AG08396 (cell line): Measurements from ENCODE around the gene HIVEP2.

Source experiments
- DNase-seq: peaks from one replicate; pipeline ENCODE4 v3.0.0; 2012; ENCODE audit warnings: low spot score, mixed read lengths

HIVEP2 gene

DNA sequence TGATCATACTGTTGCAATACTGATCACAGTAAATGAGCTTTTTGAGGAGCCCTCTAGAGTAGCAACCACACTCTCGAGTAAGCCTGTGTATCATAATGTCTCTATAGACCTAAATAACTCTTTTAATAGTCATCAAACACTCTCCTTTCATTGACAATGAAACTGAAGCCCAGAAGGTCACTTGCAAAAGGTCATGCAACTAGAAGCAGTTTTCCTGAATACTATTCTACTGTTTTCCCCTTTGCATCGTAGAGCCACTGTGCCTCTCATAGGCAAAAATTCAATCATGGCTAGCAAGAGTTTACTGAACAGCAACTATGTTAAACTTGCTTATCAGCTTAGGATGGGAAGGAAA is 105.3 kb downstream of the HIVEP2 start:
- no peak for DNase-seq

DNA sequence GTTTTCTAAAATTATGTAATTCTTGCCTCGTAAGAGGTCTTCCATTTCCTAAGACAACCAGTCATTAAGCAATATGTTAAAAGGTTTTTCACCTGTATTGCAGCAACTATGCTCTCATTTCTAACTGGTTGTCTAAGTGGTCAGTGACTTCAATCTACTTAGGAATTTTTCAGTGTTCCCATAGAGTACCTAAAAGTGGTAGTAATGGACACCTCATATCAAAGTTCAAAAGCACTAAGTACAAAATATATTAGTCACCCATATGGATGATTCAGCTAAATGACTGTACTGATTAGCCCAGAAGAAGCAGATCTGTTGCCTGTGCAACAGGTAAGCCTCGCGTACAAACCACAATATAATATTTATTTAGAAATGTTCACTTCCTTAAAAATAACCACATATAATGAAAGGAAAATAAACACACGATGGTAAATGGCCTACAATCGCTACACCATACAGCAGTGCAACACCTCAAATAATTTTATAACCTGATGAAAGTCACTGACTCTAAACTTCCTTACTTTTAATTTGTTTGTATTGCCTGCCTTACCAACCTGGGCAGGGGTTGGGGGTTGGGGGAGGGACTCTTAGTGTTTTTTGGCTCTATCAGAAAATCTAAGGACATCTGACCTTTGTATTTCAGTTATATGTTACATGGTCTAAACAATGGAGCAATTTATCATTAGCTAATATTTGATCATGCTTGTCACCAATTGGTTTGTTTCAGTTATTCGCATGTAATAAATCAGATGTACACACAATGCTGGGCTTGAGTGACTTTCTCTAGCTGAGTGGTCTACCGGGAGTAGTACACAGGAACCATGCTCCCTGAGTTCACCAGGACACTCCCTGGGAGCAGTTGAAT is 105.9 kb downstream of the HIVEP2 start:
- DNase-seq = no peak

DNA sequence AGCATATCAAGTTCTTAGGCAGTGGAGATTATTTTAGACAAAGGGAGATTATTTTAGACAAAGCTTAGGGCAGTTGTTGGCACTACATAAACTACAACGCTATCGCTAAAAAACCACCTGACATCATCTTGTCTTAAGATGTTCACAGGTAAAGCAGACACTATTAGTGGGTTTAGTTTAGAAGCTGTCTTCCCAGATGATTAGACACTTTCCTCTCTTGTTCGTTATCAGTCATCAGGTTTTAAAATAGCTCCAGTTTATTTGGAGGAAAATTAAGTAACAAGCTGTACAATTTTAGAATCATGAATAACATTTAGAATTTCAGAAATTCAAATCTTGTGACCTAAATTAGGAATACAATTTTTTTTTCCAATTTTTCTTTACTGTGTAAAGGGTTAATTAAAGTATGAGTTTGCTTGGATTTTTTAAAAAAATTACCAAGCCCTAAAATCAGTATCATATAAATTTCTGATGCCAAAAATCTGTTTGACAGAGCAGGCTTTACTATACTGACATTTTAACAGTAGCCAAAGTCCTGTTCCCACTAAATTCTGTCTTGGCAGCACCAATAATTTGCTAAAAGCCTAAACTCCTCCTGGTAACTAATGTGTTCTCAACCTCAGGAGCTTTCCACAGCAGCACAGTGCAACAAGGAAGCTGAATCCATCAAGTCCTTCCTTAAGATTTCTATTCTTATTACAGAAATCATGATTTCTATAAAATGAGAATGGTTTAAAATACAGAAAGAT is 109.0 kb downstream of the HIVEP2 start:
- DNase-seq = no peak

DNA sequence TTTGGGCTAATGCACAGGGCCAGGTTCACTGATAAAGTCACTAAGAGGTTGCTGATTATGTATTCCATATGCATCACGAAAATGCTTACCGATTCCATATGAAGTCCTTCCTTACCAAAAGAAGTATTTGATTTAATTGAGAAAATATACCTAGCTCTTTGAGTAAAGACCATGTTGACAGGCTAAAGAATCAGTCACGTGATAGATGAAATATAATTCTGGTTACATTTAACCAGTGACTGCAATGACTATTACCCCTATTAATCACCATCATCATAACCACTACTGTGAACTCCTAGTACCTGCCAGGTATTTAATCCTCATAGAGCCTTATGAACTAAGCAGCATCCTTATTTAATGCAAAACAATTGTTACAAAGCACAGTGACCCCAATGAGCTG is 110.1 kb downstream of the HIVEP2 start:
- DNase-seq = no peak

DNA sequence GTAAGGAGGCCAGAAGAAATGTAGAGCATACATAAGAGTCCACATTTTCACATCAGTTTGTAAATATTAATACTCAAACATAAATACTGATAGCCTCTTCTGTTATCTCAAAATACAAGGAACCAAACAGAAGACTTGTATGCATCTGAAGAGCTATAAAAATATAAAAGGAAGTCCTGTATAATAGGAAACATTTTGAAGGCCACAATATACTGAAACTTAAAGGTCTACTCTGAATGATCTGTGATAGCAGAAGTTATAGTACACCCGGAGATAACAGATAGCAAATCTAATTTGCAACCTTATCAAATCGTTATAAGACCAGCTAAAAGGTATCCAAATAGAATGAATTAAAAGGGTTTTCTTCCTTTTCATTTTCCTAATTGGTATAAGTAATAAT is 111.2 kb downstream of the HIVEP2 start:
- no peak for DNase-seq

DNA sequence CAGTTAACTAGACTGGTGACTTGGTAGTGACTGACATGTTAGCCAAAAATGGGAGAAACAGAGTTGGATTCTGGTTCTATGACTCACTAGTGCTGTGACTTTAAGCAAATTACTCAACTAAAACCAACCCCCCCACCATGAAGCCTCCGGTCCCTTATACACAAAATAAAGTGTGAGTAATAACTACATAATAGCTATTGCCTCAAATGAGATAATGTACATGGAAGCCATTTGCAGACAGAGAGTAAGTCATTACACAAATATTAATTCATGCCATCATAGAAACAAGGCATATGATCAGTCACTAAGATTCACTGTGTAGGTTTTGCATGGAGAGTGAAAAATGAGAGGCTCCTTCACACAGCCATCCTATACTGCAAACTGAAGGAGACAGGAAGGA is 111.9 kb downstream of the HIVEP2 start:
- DNase-seq = peak; percentile 48

DNA sequence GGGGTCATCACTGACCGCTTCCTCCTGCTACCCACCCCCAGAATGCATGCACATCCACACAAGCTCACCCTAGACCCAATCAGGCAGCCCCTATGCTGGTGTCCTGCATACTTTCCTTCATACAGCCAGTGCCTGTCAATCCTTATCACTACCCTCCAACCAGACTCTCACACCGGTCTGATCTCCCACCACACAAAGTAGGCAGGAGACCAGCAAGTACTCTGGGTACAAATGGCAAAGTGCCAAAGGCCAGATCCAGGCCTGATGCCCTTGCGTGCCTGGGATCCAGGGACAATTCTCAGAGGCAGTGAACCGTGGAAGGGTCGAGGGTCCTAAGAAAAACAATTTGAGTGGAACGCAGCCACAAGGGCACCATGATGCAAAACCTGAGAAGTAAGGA is 114.2 kb downstream of the HIVEP2 start:
- DNase-seq = no peak

DNA sequence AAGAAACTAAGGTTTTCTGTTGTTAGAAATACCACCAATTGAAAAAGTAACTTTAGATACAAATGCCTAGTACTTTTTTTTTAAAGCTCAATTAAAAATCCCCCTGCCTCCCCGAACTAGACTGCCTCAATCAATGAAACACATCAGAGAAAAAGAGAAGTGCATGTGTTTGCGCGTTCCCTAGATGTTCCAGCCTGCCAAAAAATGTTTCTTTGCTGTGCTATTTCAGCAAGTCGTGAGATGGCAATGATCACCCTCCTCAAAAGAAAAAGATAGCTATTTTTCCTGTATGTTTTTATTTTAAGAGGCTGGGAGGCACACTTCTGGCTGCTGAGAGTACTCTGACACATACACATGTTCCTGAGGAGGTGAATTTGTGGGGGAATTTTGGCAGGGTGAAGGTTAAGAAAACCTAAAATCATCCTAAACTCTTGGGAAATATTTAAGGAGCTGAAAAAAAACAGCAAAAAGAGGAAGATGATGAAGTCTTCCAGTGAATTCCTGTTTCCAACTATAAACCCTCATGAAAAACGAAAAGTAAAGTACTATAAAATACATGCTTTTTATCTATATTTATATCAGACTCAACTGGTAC is 114.8 kb downstream of the HIVEP2 start:
- no peak for DNase-seq

DNA sequence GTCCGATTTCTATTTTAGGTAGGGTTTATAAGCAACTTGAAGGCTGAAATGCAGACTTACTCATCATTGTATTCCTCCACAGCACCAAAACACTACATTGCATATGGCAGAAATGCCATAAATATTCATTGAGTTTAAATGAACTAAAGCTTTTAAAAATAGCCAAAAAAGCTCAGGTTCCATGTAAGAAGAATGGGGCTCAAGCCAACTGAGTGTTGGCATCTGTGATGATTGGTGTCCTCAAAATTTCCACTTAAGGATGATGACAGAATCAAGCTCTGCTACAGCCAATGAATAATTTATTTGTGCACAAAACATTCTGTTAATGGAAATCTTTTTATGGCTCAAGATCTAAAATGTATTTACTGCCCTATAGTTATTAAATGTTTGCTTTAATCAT is 115.4 kb downstream of the HIVEP2 start:
- DNase-seq = no peak

DNA sequence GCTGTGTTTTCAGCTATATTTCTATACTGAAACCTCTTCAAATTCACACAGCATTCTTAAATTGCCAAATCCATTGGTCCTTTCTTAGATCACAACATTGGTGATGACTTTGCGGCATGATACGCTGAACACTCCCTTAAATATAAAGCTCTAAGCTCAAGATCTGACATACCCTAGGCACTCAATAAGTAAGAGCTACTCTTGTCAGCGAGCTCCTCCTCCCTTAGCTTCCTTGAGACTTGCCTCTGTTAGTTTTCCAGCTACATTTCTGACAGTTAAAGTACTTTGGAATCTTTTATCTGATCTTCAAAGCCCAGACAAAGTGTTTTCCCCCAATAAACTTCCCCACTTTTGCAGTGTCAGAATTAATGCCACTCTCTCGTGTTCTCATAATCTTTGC is 117.0 kb downstream of the HIVEP2 start:
- no peak for DNase-seq

DNA sequence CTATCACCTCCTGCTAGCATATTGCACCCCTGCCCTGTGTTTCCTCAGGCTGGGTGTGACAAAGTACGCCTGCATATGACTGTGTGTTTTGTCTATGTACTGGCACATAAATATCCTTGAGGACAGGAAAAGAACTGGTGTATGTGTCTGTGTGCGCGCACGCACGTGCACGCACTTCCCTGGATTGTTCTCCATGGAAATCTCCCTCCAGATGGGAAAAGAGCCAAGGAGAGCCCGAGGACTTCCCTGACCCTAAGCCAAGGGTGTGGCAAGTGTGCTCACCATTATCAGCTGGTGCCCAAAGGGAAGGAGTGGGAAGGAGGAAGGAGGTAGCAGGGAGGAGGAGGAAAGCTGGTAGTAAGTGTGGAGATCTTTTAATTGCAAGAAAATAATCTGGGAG is 117.6 kb downstream of the HIVEP2 start:
- no peak for DNase-seq

DNA sequence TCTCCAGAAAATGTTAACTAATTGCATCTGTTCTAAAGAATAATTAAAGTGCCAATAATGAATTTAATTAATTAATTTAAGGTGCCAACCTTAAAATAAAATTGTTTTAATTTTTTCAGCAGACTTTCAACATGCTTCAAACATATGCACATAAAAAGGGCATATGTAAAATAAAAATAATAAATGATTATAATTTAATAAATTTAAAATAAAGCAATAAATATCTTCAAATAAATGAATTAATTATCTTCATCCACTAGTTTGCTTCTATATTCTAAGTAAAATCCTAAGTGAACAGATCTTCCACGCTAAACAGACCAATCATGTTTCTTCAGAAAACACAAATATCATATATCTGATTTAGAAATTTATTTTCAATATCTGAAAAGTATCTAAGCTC is 119.2 kb downstream of the HIVEP2 start:
- DNase-seq = no peak

DNA sequence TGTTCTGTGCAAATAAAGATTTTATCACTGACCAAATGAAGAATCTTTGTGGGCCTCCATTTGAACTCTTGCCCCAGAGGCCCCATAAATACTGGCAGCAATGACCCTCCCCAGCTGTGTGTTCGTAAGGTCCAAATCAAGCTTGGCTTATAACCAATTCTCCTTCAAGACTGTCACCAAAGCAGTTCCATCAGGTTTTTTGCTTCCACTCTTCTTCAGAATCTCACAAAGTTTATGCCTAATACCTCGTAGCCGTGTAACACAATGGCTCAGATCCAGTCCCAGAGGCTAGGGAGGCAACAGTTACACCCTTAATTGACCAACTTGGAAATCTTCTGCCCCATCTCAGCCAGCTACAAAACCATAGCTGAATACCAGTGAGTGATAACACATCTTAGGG is 120.5 kb downstream of the HIVEP2 start:
- DNase-seq = no peak

DNA sequence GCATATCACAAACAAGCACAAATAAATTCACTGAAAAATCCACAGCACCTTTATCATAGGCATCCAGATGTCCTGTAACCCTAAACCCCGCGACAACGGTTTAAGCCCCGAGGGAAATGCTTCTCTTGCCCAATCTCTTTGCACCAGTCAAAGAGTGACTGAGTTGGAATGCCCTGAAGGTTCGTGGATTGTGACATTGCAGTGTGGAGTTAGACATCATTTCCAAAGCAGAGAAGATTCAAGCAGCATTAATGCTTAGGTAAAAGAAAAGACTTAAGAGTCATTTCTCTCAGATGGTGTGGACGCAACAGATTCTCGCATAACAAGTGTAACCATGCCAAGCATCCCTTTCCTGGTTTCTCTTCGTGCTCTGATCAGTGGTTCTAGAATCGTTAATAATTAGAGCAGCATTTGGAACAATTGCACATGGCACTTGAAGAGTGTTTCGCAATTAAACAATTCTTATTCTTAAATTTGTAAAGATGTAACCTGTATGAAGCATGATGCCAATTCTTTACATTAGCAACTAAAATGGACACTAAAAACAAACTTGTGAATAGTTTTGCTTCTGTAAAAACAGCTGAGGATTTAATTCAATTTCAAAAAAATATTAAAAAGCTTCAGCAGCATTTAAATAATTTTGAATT is 121.6 kb downstream of the HIVEP2 start:
- no peak for DNase-seq

DNA sequence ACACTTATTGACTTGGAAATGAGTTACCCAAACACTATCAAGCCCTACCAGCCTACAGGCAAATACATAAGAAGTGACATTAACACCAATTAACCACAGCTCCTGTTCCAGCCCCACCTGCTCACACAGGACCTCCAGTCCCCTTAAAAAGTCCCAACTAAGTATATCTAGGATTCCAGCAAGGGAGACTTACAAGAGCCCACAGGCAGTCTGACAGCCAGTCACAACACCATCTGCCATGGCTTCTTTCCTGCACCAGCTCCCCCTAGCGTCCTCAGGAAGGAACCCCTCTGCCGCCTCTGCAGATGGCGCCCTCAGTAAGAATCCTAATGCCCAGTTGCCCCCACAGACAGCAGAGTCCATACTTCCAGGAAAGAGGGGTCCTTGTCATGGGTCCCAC is 122.1 kb downstream of the HIVEP2 start:
- DNase-seq = no peak

DNA sequence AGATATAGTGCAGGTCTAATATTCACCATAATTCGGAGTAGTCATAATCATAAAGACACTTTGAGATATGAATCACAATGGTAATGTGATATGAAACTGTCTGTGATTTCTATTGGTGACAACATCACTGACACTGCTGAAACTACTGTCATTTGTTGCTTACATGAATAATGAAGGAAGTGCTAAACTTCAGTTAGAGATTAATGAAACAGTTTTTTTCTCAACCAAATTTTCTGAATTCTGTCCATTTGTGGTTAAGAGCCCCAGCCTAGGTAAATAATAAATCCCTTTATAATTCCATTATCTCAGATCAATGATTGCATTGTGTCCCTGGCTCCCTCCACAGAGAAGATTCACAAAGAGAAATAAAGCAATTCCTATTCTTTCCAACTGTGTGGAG is 122.6 kb downstream of the HIVEP2 start:
- DNase-seq = no peak

DNA sequence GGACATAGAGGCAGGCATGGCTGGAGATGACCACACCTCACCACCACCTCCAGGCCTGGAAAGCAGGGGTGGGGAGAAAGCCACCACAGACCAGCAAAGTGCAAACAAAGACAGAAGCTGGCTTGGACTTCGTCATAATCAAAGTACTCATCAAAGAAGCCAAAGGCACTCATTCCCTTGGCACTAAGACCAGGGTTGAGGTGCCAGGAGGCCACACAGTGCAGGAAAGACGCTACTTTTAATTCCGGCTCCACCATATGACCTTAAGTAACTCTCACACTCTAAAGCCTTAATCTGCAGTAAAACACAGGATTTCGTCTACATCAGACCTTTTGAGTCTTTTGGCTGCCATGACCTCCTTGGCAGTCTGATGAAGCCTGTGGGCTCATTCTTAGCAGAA is 123.1 kb downstream of the HIVEP2 start:
- DNase-seq = no peak

DNA sequence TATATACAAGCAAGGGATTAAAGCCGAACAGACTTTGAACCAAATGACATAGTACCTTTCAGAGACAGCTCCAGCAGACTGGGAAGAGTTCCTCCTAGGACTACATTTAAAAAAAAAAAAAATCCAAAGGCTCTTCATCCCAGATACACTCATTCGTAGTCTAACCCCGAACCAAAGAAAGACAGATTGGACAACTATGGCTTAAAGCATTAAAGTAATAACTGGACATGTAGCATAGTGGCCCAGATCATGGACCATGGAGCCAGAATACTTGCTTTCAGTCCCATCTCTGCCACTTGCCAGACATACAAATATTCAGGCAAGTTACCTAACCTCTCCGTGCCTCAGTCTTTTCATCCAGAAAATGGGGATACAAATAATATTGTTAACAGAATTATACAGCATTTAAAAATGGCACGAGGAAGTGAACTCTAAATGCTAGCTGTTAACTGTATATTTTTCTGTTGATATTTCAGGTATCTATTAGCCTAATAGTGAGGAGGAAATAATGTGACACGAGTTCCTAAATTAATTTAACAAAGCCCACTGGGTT is 123.7 kb downstream of the HIVEP2 start:
- no peak for DNase-seq

DNA sequence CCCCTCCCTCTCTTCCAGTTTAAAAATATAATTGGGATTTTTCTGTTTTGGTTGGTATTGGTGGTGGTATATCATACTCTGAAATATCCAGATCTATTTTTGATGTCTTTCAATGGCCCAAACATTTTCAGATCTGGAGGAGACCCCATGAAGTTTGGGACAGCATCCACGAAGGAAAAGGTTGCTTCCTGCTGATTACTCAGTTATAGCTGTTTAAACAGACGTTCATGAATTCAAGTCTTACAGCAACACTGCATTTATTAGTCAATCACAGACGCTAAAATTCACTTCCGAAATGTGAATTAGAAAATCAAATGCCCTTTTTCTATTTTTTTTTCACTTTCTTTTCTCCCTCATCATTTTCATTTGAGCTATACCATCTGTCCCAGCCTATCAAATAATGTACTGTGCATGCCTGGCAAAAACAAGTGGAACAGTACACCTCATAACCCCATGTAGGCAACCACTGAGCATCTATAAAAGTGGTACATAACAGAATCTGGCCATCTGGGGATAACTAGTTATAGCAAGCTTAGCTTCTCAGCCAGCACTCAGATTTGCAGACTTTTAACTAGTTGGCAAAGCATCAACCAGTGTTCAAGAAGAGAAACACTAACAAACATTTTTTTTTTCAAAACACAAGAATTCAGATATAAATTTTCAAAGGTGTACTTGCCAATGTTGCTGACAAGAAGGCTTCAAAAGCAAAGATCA is 124.5 kb downstream of the HIVEP2 start:
- DNase-seq = no peak

DNA sequence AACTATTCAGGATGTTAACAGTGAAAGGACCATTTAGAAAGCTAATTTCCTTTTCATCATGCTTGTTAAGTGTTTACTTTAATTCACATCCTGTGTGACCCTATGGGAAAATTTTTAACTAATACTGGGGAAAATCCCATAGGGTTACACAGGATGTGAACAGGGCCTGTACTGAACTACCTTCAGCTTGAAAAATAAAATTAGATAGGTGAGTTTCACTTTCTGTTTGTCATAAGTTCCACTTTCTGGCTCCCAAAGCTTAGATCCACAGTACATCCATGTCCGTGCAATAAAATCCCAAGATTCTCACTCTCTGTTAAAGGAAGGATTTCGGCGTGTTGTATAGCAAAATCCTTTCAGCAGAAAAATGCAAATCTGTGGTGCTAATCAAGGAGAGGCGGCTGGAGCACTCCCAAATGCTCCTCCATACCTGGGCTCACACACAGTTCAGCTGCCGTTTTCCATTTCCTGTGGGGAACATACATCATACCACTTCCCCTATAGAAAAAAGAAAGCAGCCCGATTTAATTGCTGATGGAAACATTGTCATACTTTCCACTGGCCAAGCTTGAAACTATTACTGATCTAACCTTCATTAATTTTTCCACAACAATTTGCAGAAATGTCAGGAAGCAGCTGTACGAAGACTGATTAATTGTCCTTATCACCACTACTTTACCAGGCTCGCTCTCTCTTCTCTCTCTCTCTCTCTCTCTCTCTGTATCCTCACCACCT is 125.2 kb downstream of the HIVEP2 start:
- DNase-seq = no peak

DNA sequence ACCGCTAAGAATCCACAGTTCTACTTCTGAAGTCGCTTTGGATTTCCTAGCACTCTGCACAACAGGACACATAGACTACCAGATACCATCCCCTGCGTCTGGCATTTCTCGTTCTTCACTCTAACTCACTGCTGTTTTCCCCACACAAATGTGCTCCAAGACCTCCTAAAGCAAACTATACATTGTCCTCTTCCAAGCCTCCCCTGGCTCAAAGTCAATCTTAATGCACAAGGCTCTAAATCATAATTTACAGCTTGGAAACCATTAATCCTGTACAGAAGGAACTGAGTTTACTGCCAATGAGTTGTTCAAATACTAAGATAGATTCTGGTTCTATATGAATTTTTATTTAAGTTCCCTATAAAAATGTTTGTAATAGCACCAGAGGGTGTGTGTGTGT is 128.5 kb downstream of the HIVEP2 start:
- DNase-seq = no peak
